BLaER1 (cell line): ENCODE data around the gene MGAT5B.
"Not testable (repeated sequence)": the region's sequence is repeated elsewhere in the genome, so short reads cannot be mapped to it uniquely, and the experiment has no call there.

Experiments
- H3K27ac ChIP-seq: shearing (Covaris generic); formaldehyde crosslinking; 2 replicates; pipeline ENCODE4 v1.8.1; 2022
- H3K27me3 ChIP-seq: shearing (Covaris generic); formaldehyde crosslinking; 2 replicates; pipeline ENCODE4 v1.8.1; 2022
- H3K36me3 ChIP-seq: shearing (Covaris generic); formaldehyde crosslinking; 2 replicates; pipeline ENCODE4 v1.8.1; 2022
- H3K4me1 ChIP-seq: shearing (Covaris generic); formaldehyde crosslinking; 2 replicates; pipeline ENCODE4 v1.8.1; 2022
- H3K4me2 ChIP-seq: shearing (Covaris generic); formaldehyde crosslinking; 2 replicates; pipeline ENCODE4 v1.8.1; 2022
- H3K4me3 ChIP-seq: shearing (Covaris generic); formaldehyde crosslinking; 2 replicates; pipeline ENCODE4 v1.8.1; 2022
- H3K9ac ChIP-seq: shearing (Covaris generic); formaldehyde crosslinking; 2 replicates; pipeline ENCODE4 v1.8.1; 2022
- H3K9me3 ChIP-seq: shearing (Covaris generic); formaldehyde crosslinking; 2 replicates; pipeline ENCODE4 v1.8.1; 2022
- H4K20me1 ChIP-seq: shearing (Covaris generic); formaldehyde crosslinking; 2 replicates; pipeline ENCODE4 v1.8.1; 2022
- Cebpa-rat ChIP-seq: shearing (Covaris generic); IDR thresholded peaks from 2 replicates; pipeline ENCODE4 v1.8.1; 2022

Gene MGAT5B

DNA sequence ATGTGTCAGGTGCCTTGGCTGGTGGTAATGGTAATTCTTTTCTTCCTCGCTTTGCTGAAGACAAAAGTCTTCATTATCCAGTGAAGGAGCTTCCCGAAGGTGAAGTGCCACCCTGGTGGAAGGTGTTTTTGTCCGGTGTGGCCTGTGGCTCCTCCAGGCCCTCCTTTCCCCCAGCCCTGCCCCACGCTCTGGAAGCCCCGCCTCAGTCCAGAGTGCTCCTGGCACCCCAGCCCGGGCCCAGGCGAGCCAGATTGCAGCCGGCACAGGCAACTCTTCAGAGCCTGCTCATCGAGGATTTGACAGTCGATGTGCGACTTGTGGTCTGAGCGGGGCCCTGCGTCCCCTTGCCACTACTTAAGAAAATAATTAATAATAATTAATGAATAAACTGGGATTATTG, 93.7 kb downstream of the MGAT5B start:
- Histone ChIP-seq H4K20me1 (peaks cover 41% of the 10 kb centered on the region; the same call in 1 of the 2 replicates), H3K9me3 (no peaks in the 10 kb centered on the region), H3K4me3 (no peak overlapping the region), H3K27me3 (no peaks in the 10 kb centered on the region), H3K36me3 (peaks cover 54% of the 10 kb centered on the region), H3K4me1 (peaks cover 82% of the 10 kb centered on the region), H3K9ac (peak overlapping the region; percentile 32; the same call in 1 of the 2 replicates), H3K27ac (no peak overlapping the region), H3K4me2 (no peak overlapping the region)
- TF ChIP-seq Cebpa-rat: no peak

- Histone ChIP-seq H3K36me3 (peaks cover 54% of the 10 kb centered on the region), H3K4me3 (no peak overlapping the region), H3K4me1 (peaks cover 82% of the 10 kb centered on the region)
Measured at GRCh38 chr17:76962858-76963257, 94.7 kb downstream of the MGAT5B start.

DNA sequence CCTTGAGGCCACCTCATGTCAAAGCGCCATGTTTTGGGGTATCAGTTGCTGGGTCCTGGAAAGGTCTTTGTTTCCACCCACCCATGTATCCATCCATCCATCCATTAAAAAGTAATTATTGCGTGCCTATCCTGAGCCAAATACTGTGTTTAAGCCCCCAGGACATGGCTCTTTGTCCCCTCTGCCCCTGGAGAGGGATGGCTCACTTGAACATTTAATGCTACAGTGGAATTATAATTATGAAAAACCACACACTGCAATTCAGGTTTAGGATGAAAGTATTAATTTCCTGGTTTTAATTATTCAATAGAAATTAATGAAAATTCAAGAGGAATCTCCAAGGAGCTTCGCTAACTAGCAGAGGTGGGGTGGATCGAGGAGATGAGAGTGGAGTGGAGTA, 97.8 kb downstream of the MGAT5B start:
- Histone ChIP-seq H3K9me3 (no peaks in the 10 kb centered on the region), H3K4me1 (peaks cover 74% of the 10 kb centered on the region), H3K4me2 (peak overlapping the region; percentile 99), H3K4me3 (peak overlapping the region; percentile 72; the same call in 1 of the 2 replicates), H4K20me1 (peaks cover 53% of the 10 kb centered on the region; the same call in 1 of the 2 replicates), H3K27ac (peak overlapping the region; percentile 83), H3K27me3 (no peaks in the 10 kb centered on the region), H3K36me3 (peaks cover 44% of the 10 kb centered on the region), H3K9ac (peak overlapping the region; percentile 6; the same call in 1 of the 2 replicates)
- no peak for TF ChIP-seq Cebpa-rat

More at GRCh38 chr17:76962858-76963257, 94.7 kb downstream of the MGAT5B start:
- Histone ChIP-seq H3K9ac (no peak overlapping the region), H3K27ac (no peak overlapping the region), H4K20me1 (peaks cover 50% of the 10 kb centered on the region; the same call in 1 of the 2 replicates), H3K4me2 (no peak overlapping the region; the same call in 1 of the 2 replicates), H3K9me3 (no peaks in the 10 kb centered on the region), H3K27me3 (no peaks in the 10 kb centered on the region)
- no peak for TF ChIP-seq Cebpa-rat

- Histone ChIP-seq H3K36me3 (peaks cover 38% of the 10 kb centered on the region), H4K20me1 (peaks cover 53% of the 10 kb centered on the region; the same call in 1 of the 2 replicates), H3K27ac (peak overlapping the region; percentile 83), H3K9me3 (no peaks in the 10 kb centered on the region), H3K4me3 (peak overlapping the region; percentile 72; the same call in 1 of the 2 replicates), H3K4me1 (peaks cover 78% of the 10 kb centered on the region), H3K4me2 (peak overlapping the region; percentile 99), H3K27me3 (no peaks in the 10 kb centered on the region), H3K9ac (peak overlapping the region; percentile 80)
- TF ChIP-seq Cebpa-rat: no peak
Measured at GRCh38 chr17:76966486-76967181, 98.4 kb downstream of the MGAT5B start.

- Histone ChIP-seq H3K27ac (peak overlapping the region; percentile 83; the same call in 1 of the 2 replicates), H3K9me3 (no peaks in the 10 kb centered on the region), H3K4me1 (peaks cover 78% of the 10 kb centered on the region), H3K36me3 (peaks cover 27% of the 10 kb centered on the region), H3K27me3 (no peaks in the 10 kb centered on the region), H3K4me3 (peak overlapping the region; percentile 72), H4K20me1 (peaks cover 48% of the 10 kb centered on the region; the same call in 1 of the 2 replicates), H3K9ac (peak overlapping the region; percentile 80), H3K4me2 (peak overlapping the region; percentile 99)
- TF ChIP-seq Cebpa-rat: no peak
Measured at GRCh38 chr17:76967762-76968161, 99.6 kb downstream of the MGAT5B start.

DNA sequence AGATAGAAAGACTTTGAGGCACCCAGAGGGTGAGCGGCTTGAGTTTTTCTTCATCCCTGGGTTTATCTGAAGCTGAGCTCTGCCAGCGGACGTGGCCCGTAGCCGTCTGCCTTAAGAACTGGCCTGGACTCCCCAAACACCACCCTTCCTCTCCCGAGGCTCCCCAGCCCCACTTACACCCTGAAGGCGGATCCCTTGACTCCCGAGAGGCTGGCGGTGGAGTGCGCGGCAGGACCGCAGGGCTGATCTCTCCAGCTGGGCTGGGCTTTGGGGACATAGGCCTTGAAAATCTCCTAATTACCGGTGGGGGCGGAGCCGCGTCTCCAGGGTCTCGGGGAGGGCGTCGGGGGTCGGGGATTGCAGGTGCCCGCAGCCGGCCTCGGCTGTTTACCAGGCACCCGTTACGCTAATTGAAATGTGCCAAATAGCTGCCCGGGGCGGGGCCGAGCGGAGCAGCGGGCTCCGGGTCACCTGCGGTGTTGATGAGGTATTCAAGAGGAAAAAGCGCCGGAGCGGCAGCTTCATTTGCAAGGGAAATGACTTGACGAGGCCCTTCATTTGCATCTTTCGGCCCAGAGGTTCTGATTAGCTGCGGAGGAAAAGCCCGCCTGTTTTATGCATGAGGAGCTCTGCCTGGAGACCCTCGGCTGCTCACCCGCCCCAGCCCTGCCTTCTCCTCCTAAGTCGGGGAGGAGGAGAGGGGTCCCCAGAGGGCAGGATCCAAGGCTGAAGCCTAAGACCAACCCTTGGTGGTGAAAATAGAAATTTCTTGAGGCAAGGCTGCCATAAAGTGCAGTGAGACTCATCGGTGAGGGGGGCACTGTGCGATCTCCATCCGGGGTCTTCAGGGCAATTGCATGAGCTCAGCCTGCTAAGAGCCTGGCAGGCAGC, 100.7 kb downstream of the MGAT5B start:
- H3K27me3 ChIP-seq: no peaks in the 10 kb centered on the region
- peak overlapping the region; percentile 72 for H3K4me3 ChIP-seq
- peaks cover 40% of the 10 kb centered on the region; the same call in 1 of the 2 replicates for H4K20me1 ChIP-seq
- TF ChIP-seq Cebpa-rat: no peak
- peak overlapping the region; percentile 83 for H3K27ac ChIP-seq
- no peaks in the 10 kb centered on the region for H3K9me3 ChIP-seq
- H3K4me1 ChIP-seq: peaks cover 78% of the 10 kb centered on the region
- peaks cover 15% of the 10 kb centered on the region for H3K36me3 ChIP-seq
- H3K9ac ChIP-seq: peak overlapping the region; percentile 80
- H3K4me2 ChIP-seq: peak overlapping the region; percentile 99

GRCh38 chr17:76969598-76970172, 101.5 kb downstream of the MGAT5B start:
- H3K4me2 ChIP-seq: peak overlapping the region; percentile 99

DNA sequence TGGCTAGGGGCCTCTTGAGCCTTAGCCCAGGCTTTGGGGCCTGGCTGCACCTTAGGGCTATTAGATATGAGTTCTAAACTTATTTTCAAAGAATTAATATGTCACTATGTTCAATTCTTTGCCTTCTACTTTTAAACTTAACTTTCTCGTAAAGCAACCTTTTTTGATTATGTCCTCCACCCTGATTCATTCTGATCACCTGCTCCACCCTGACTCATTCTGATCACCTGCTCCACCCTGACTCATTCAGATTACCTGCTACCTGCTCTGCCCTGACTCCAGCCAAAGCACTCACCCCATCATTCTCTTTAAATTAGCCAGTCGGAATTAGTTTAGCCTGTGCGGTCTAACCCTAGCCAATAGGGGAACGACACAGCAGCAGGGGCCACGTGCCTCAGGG, 102.0 kb downstream of the MGAT5B start:
- Histone ChIP-seq H3K9ac (peak overlapping the region; percentile 80), H3K9me3 (peaks cover 12% of the 10 kb centered on the region), H3K27ac (peak overlapping the region; percentile 83), H3K4me1 (peaks cover 69% of the 10 kb centered on the region), H4K20me1 (peaks cover 27% of the 10 kb centered on the region; the same call in 1 of the 2 replicates), H3K36me3 (peaks cover 12% of the 10 kb centered on the region; the same call in 1 of the 2 replicates), H3K4me2 (peak overlapping the region; percentile 99), H3K4me3 (peak overlapping the region; percentile 72)
- H3K27me3 ChIP-seq: not testable (repeated sequence)

More at GRCh38 chr17:76969598-76970172, 101.5 kb downstream of the MGAT5B start:
- H3K4me1 ChIP-seq: peaks cover 75% of the 10 kb centered on the region
- H3K9ac ChIP-seq: peak overlapping the region; percentile 80
- peaks cover 32% of the 10 kb centered on the region; the same call in 1 of the 2 replicates for H4K20me1 ChIP-seq
- H3K36me3 ChIP-seq: peaks cover 8% of the 10 kb centered on the region; the same call in 1 of the 2 replicates
- H3K9me3 ChIP-seq: peaks cover 6% of the 10 kb centered on the region
- TF ChIP-seq Cebpa-rat: no peak
- peak overlapping the region; percentile 83 for H3K27ac ChIP-seq
- H3K27me3 ChIP-seq: no peaks in the 10 kb centered on the region
- H3K4me3 ChIP-seq: peak overlapping the region; percentile 72

DNA sequence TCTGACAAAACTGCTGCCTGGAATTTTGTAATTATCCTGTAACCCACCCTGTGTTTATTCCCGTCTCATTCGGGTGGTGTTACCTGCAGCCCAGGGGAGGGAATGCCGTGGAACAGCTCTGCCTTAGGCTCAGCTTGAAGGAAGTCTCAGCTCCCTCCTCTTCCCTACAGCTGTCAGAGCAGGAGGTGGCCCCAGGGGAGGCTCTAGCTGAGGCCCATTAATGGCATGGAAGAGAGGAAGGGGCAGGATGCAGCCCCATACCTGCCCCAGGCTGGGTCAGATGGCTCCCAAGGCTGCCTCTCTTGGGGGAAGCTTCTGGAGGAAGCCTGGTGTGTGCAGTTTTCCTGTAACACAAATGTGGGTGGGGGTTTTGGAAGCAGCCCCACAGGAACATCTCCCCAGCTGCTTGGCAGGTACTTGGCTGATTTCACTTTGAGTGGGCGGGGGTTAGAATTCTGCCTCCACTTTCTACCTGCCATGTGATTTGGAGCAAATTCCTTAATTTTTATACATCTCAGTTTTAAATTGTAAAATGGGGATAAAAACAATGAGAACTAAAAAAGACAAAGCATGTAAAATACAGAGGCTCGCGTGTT, 103.9 kb downstream of the MGAT5B start:
- H3K27ac ChIP-seq: peak overlapping the region; percentile 65
- H3K9ac ChIP-seq: no peak overlapping the region
- H3K27me3 ChIP-seq: no peaks in the 10 kb centered on the region
- H3K4me1 ChIP-seq: peaks cover 50% of the 10 kb centered on the region
- H3K4me2 ChIP-seq: peak overlapping the region; percentile 99
- peaks cover 10% of the 10 kb centered on the region; the same call in 1 of the 2 replicates for H4K20me1 ChIP-seq
- H3K4me3 ChIP-seq: no peak overlapping the region
- H3K9me3 ChIP-seq: peaks cover 31% of the 10 kb centered on the region
- H3K36me3 ChIP-seq: 0 out of 2 replicates have a peak, but pooled peaks cover 9% of the 10 kb centered on the region
- no peak for TF ChIP-seq Cebpa-rat
